Common myeloid progenitor, CD34-positive (primary cell): ENCODE measurements around the gene CCL4L2.
"Not testable (repeated sequence)": the region's sequence is repeated elsewhere in the genome, so short reads cannot be mapped to it uniquely, and the experiment has no call there.

ENCODE experiments used
- CTCF ChIA-PET: fragments of 350-600 bp; sonication (Branson Sonifier 250); formaldehyde crosslinking; loops from one replicate; lab custom pipeline; 2021; ENCODE audit warnings: antibody characterized with exemption; lab: Charles Lee
- POLR2A ChIA-PET: fragments of 350-600 bp; sonication (Branson Sonifier 250); formaldehyde crosslinking; loops from one replicate; lab custom pipeline; 2021; ENCODE audit warnings: antibody characterized with exemption; lab: Charles Lee
- DNase-seq, 3 donors: peaks; one replicate each; pipeline versions ENCODE4 v3.0.0 to v3.0.0-alpha.2; 2013
- H3K27ac ChIP-seq, 2 experiments: 1 replicate in 1 of 2; 2 replicates in 1 of 2; pipeline ENCODE4 v1.7.0; 2013; ENCODE audit warnings: inconsistent platforms in 2 of 2, low read length in 2 of 2, mild to moderate bottlenecking in 2 of 2, low read depth in 1 of 2, moderate library complexity in 1 of 2; ENCODE audit not compliant: severe bottlenecking in 2 of 2, insufficient read depth in 1 of 2, poor library complexity in 1 of 2
- H3K27me3 ChIP-seq, 5 experiments: replicated peaks in 2 of 5; 1 replicate in 3 of 5; 2 replicates in 2 of 5; pipeline versions ENCODE4 v1.6.1 to v1.7.0; 2013; ENCODE audit warnings: low read length in 4 of 5, mild to moderate bottlenecking in 2 of 5, moderate library complexity in 2 of 5, inconsistent platforms in 1 of 5; ENCODE audit not compliant: insufficient read depth in 5 of 5, control insufficient read depth in 4 of 5
- H3K36me3 ChIP-seq, 4 experiments: 1 replicate in 2 of 4; 2 replicates in 2 of 4; pipeline versions ENCODE4 v1.6.1 to v1.7.0; 2013; ENCODE audit warnings: low read length in 3 of 4, control low read depth in 1 of 4, mild to moderate bottlenecking in 1 of 4; ENCODE audit not compliant: control insufficient read depth in 4 of 4, insufficient read depth in 4 of 4
- H3K4me1 ChIP-seq, 4 experiments: 1 replicate in 3 of 4; 2 replicates in 1 of 4; pipeline versions ENCODE4 v1.6.1 to v1.7.1; 2013; ENCODE audit warnings: low read length in 3 of 4, mild to moderate bottlenecking in 3 of 4, control low read depth in 1 of 4, inconsistent platforms in 1 of 4, moderate library complexity in 1 of 4; ENCODE audit not compliant: control insufficient read depth in 4 of 4, insufficient read depth in 4 of 4; ENCODE audit errors: control extremely low read depth in 1 of 4
- H3K4me3 ChIP-seq, 7 experiments: 1 replicate in 4 of 7; 2 replicates in 3 of 7; pipeline versions ENCODE4 v1.5.1 to v1.7.0; 2013; ENCODE audit warnings: mild to moderate bottlenecking in 7 of 7, low read length in 6 of 7, moderate library complexity in 6 of 7, inconsistent platforms in 2 of 7, low read depth in 2 of 7, control low read depth in 1 of 7; ENCODE audit not compliant: insufficient read depth in 4 of 7, control insufficient read depth in 1 of 7; ENCODE audit errors: extremely low read depth in 1 of 7
- H3K9me3 ChIP-seq, 5 experiments: 1 replicate in 4 of 5; 2 replicates in 1 of 5; pipeline versions ENCODE4 v1.6.1 to v1.7.1; 2013; ENCODE audit warnings: low read length in 4 of 5, mild to moderate bottlenecking in 2 of 5, inconsistent platforms in 1 of 5, low read depth in 1 of 5, moderate library complexity in 1 of 5; ENCODE audit not compliant: control insufficient read depth in 4 of 5, insufficient read depth in 2 of 5; ENCODE audit errors: control extremely low read depth in 1 of 5
- WGBS: methylation state at CpG from one replicate; pipeline ENCODE4 v1.1.5; 2013; ENCODE audit not compliant: insufficient coverage; 5-methylcytosine and 5-hydroxymethylcytosine counted together

The CCL4L2 gene

DNA sequence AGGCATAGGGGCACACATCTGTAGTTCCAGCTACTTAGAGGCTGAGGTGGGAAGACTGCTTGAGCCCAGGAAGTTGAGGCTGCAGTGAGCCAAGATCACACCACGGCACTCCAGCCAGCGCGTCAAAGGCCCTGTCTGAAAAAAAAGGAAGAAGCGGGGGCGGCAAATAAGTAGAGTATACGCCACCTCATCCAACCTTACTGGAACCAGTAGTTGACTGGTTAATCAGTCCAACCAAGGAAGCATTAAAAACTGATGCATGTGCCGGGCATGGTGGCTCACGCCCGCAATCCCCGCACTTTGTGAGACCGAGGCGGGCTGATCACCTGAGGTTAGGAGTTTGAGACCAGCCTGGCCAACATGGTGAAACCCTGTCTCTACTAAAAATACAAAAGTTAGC is 12.1 kb downstream of the CCL4L2 start:
- CTCF ChIA-PET, H3K4me3 ChIP-seq, H3K27me3 ChIP-seq, H3K27ac ChIP-seq, H3K36me3 ChIP-seq, POLR2A ChIA-PET, DNase-seq, H3K4me1 ChIP-seq: not testable (repeated sequence)
- 98% methylated on average over 6 of the region's 12 CpGs for WGBS
- peaks cover 0 to 19% (median 13%) of the 10 kb centered on the region in 5 experiments for H3K9me3 ChIP-seq

DNA sequence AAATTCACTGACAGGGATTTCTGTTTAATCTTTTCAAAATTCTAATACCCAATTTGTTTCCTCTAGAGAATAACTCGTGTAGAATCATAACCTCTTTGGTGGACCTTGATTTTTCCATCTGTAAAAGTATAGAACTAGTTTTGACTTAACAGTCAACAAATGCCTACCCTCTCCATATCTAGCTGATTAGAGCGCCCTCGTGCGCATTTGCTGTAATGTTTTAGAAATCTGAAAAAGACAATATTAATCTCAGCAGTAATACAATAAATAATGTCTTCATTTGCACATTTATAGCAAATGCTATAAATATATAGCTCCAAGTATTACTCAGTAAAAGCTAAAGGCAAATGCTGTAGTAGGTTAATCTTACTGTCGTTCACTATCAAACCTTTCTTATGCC is 18.8 kb downstream of the CCL4L2 start:
- H3K4me1 ChIP-seq, H3K27me3 ChIP-seq, H3K27ac ChIP-seq, POLR2A ChIA-PET, DNase-seq, H3K36me3 ChIP-seq, H3K4me3 ChIP-seq, H3K9me3 ChIP-seq, CTCF ChIA-PET: not testable (repeated sequence)
- WGBS: no CpG with 5 or more reads among the region's 5 CpGs

DNA sequence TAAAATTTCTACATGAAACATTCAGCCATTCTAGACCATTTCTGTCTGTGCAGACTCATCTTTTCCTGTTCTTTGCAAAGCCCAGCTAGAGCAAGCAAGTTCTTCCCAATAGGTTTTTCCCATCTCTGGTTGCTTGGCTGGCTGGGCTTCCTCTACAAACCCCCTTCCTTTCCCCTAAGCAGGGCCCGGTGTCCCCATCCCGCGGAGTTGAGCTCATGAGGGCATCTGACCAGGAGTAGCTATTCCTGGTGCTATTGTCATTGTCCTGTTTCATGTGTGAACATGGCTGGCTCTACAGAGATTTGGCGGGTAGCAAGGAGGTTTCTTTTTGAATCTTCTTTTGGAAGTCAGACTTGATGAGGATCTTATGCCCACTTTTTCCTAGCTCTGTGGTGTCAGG is 31.2 kb downstream of the CCL4L2 start:
- no CpG with 5 or more reads among the region's 4 CpGs for WGBS
- H3K4me1 ChIP-seq, H3K27me3 ChIP-seq, H3K9me3 ChIP-seq, POLR2A ChIA-PET, H3K36me3 ChIP-seq, H3K4me3 ChIP-seq, DNase-seq, H3K27ac ChIP-seq, CTCF ChIA-PET: not testable (repeated sequence)
